ENCODE results near the gene FAT2.

GRCh38 chr5:151600069-151600665 lies 9.0 kb upstream of the FAT2 start:
- TF ChIP-seq, protein P1, sequence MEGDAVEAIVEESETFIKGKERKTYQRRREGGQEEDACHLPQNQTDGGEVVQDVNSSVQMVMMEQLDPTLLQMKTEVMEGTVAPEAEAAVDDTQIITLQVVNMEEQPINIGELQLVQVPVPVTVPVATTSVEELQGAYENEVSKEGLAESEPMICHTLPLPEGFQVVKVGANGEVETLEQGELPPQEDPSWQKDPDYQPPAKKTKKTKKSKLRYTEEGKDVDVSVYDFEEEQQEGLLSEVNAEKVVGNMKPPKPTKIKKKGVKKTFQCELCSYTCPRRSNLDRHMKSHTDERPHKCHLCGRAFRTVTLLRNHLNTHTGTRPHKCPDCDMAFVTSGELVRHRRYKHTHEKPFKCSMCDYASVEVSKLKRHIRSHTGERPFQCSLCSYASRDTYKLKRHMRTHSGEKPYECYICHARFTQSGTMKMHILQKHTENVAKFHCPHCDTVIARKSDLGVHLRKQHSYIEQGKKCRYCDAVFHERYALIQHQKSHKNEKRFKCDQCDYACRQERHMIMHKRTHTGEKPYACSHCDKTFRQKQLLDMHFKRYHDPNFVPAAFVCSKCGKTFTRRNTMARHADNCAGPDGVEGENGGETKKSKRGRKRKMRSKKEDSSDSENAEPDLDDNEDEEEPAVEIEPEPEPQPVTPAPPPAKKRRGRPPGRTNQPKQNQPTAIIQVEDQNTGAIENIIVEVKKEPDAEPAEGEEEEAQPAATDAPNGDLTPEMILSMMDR (conservative IDR thresholded peaks at IDR 0.05; ENCODE audit: low read depth in 2 of 2): no peak
- TF ChIP-seq EZH2 (IDR thresholded peaks at IDR 0.05; ENCODE audit: low read depth, unreplicated experiment): no peak
- no peak for TF ChIP-seq CREB1 (CRISPR knock-in tag; IDR thresholded peaks at IDR 0.05; ENCODE audit: low read depth)
